Panc1 (cell line): ENCODE data around the gene INPP5F. TPM values are rescaled to one million over a fixed set of nuclear protein-coding genes. Genes with fewer than 3 reads are reported as not detected.

Experiments
- ATAC-seq: fragments of 200-7000 bp; cut with Tn5 transposase; 2 replicates; pipeline ENCODE4 v1.9.1; 2020; ENCODE audit warnings: mild to moderate bottlenecking, moderate library complexity
- BruUV-seq: library from RNA; stranded (reverse); fragments of 400-500 nt; replicated peaks from 2 replicates; lab custom pipeline; 2021; lab: Mats Ljungman, UMichigan
- CTCF ChIA-PET: fragments of 300-600 bp; sonication (Branson Sonifier 250); formaldehyde crosslinking; loops from one replicate; lab custom pipeline; 2022; ENCODE audit warnings: antibody characterized with exemption; lab: Charles Lee
- POLR2A ChIA-PET: fragments of 300-600 bp; sonication (Branson Sonifier 250); formaldehyde crosslinking; loops from one replicate; lab custom pipeline; 2022; ENCODE audit warnings: antibody characterized with exemption; lab: Charles Lee
- DNase-seq: peaks from one replicate; pipeline ENCODE4 v3.0.0-alpha.2; 2010; ENCODE audit warnings: low read depth, low spot score
- H3K27ac ChIP-seq: 2 replicates; pipeline ENCODE4 v1.5.1; 2011; ENCODE audit warnings: mild to moderate bottlenecking, low read length, inconsistent platforms
- H3K27me3 ChIP-seq: fragments of 200-500 bp; sonication (Bioruptor generic); 2 replicates; pipeline ENCODE4 v1.6.0; 2014; ENCODE audit warnings: low read length, inconsistent platforms; ENCODE audit not compliant: control insufficient read depth, insufficient read depth
- H3K36me3 ChIP-seq: fragments of 200-500 bp; sonication (Bioruptor generic); 2 replicates; pipeline ENCODE4 v1.5.1; 2014; ENCODE audit warnings: inconsistent platforms, mild to moderate bottlenecking, low read length, moderate library complexity; ENCODE audit not compliant: control insufficient read depth, insufficient read depth
- H3K4me1 ChIP-seq: 2 replicates; pipeline ENCODE4 v1.5.1; 2011; ENCODE audit warnings: inconsistent platforms, mild to moderate bottlenecking, low read length, moderate library complexity; ENCODE audit not compliant: control insufficient read depth, insufficient read depth
- H3K4me3 ChIP-seq, 2 experiments: 2 replicates each; pipeline ENCODE4 v1.5.1; 2011 to 2012; ENCODE audit warnings: low read depth in 2 of 2, low read length in 2 of 2, mild to moderate bottlenecking in 2 of 2, inconsistent platforms in 1 of 2, moderate library complexity in 1 of 2
- H3K9me3 ChIP-seq: fragments of 200-500 bp; sonication (Bioruptor generic); 2 replicates; pipeline ENCODE4 v1.5.1; 2014; ENCODE audit warnings: low read depth, mild to moderate bottlenecking, inconsistent platforms, low read length, moderate library complexity; ENCODE audit not compliant: control insufficient read depth, insufficient read depth
- CTCF ChIP-seq: fragments of 450-650 bp; IDR thresholded peaks from 2 replicates; pipeline ENCODE4 v1.5.1; 2017; ENCODE audit warnings: mild to moderate bottlenecking
- POLR2AphosphoS5 ChIP-seq: IDR thresholded peaks from 2 replicates; pipeline ENCODE4 v1.6.1; 2012; ENCODE audit warnings: mild to moderate bottlenecking, low read depth, low read length, moderate library complexity
- REST ChIP-seq, 2 experiments: IDR thresholded peaks; 2 replicates each; pipeline ENCODE4 v1.6.1; 2011 to 2012; ENCODE audit warnings: low read depth in 2 of 2, control low read depth in 1 of 2, low read length in 1 of 2, mild to moderate bottlenecking in 1 of 2, moderate library complexity in 1 of 2; ENCODE audit not compliant: insufficient read depth in 1 of 2
- SIN3A ChIP-seq: IDR thresholded peaks from 2 replicates; pipeline ENCODE4 v1.6.1; 2012; ENCODE audit warnings: low read depth, mild to moderate bottlenecking, low read length, moderate library complexity, borderline replicate concordance; ENCODE audit not compliant: insufficient read depth
- TCF7L2 ChIP-seq: IDR thresholded peaks from 2 replicates; pipeline ENCODE4 v1.6.1; 2011; ENCODE audit warnings: mild to moderate bottlenecking, low read depth, low read length, inconsistent platforms
- in situ Hi-C: cut with HindIII; loops from 2 replicates; pipeline ENCODE4 v1.10.0; 2016; ENCODE audit warnings: low sequenced_read_pairs, low pct_unique_long_range_greater_than_20kb
- intact Hi-C: fragments of 100-400 bp; cut with micrococcal nuclease; formaldehyde crosslinking; loops from one replicate; pipeline ENCODE4 v1.10.0; 2022; ENCODE audit not compliant: unreplicated experiment
- total RNA-seq: library from RNA; stranded (reverse); gene quantifications from one replicate; pipeline ENCODE4 v1.2.1, GENCODE V29; 2021; ENCODE audit not compliant: unreplicated experiment

The INPP5F gene
- total RNA-seq, 1 experiment from 2014 or later: 26.7 TPM

- no TSS peak for BruUV-seq
- in situ Hi-C loops (no loop called here), intact Hi-C loops (no loop called here)
- ATAC-seq (no peak), DNase-seq (no peak)
- Histone ChIP-seq H3K9me3 (no peaks in the 10 kb centered on the region), H3K4me3 (no peak overlapping the region), H3K27me3 (no peaks in the 10 kb centered on the region), H3K4me1 (no peaks in the 10 kb centered on the region), H3K36me3 (no peaks in the 10 kb centered on the region), H3K27ac (no peak overlapping the region)
- POLR2A ChIA-PET: interaction anchor here (0.7 kb wide), 1 partner anchor 18 kb away, joined by 4 read pairs; no protein-coding TSS in a partner anchor
- TF ChIP-seq SIN3A: no peak
- TF ChIP-seq REST (IDR thresholded peaks at IDR 0.05; ENCODE audit: insufficient read depth in 1 of 2, low read depth in 2 of 2, low read length in 1 of 2): no peak
- no peak for TF ChIP-seq POLR2AphosphoS5
- no peak for TF ChIP-seq CTCF
- TF ChIP-seq TCF7L2: no peak
- CTCF ChIA-PET: no interaction called here
Measured at GRCh38 chr10:119715628-119716505, 10.0 kb upstream of the INPP5F start.

- Histone ChIP-seq H3K9me3 (no peaks in the 10 kb centered on the region), H3K27ac (peak overlapping the region; percentile 96), H3K36me3 (no peaks in the 10 kb centered on the region; the same call in 1 of the 2 replicates), H3K27me3 (no peaks in the 10 kb centered on the region), H3K4me1 (peaks cover 37% of the 10 kb centered on the region), H3K4me3 (no peak overlapping the region)
- CTCF ChIA-PET: no interaction called here
- intact Hi-C loops: no loop called here
- in situ Hi-C loops: no loop called here
- no peak for DNase-seq
- no peak for TF ChIP-seq SIN3A
- TF ChIP-seq TCF7L2: no peak
- no peak for TF ChIP-seq CTCF
- no peak for TF ChIP-seq REST (IDR thresholded peaks at IDR 0.05; ENCODE audit: insufficient read depth in 1 of 2, low read depth in 2 of 2, low read length in 1 of 2)
- TF ChIP-seq POLR2AphosphoS5: no peak
- POLR2A ChIA-PET: no interaction called here
- no TSS peak for BruUV-seq
- ATAC-seq: no peak
Measured at GRCh38 chr10:119723161-119723560, 2.7 kb upstream of the INPP5F start.
